Measurements from ENCODE around the gene OGDH.

The OGDH gene

GRCh38 chr7:44685723-44686122 is 79.3 kb downstream of the OGDH start:
- Histone ChIP-seq H3K27ac (ENCODE audit: poor library complexity, severe bottlenecking) (no peak overlapping the region), H3K4me1 (ENCODE audit: insufficient read depth, poor library complexity, severe bottlenecking) (no peaks in the 10 kb centered on the region), H3K36me3 (ENCODE audit: low read depth) (peaks cover 42% of the 10 kb centered on the region), H3K9me3 (ENCODE audit: severe bottlenecking) (no peaks in the 10 kb centered on the region), H3K4me3 (ENCODE audit: severe bottlenecking) (no peak overlapping the region), H3K27me3 (ENCODE audit: insufficient read depth, poor library complexity, severe bottlenecking) (no peaks in the 10 kb centered on the region)
- DNase-seq (ENCODE audit: low spot score) (no peak), ATAC-seq (ENCODE audit: low read depth) (no peak)
- no peak for TF ChIP-seq CTCF (IDR thresholded peaks at IDR 0.05; ENCODE audit: poor library complexity, severe bottlenecking)

- Histone ChIP-seq H3K36me3 (ENCODE audit: low read depth) (peaks cover 42% of the 10 kb centered on the region), H3K9me3 (ENCODE audit: severe bottlenecking) (no peaks in the 10 kb centered on the region), H3K4me3 (ENCODE audit: severe bottlenecking) (no peak overlapping the region), H3K27me3 (ENCODE audit: insufficient read depth, poor library complexity, severe bottlenecking) (no peaks in the 10 kb centered on the region), H3K4me1 (ENCODE audit: insufficient read depth, poor library complexity, severe bottlenecking) (no peaks in the 10 kb centered on the region), H3K27ac (ENCODE audit: poor library complexity, severe bottlenecking) (no peak overlapping the region)
- no peak for TF ChIP-seq CTCF (IDR thresholded peaks at IDR 0.05; ENCODE audit: poor library complexity, severe bottlenecking)
- ATAC-seq (ENCODE audit: low read depth) (no peak), DNase-seq (ENCODE audit: low spot score) (no peak)
Measured at GRCh38 chr7:44689427-44689826, 83.0 kb downstream of the OGDH start.

- Histone ChIP-seq H3K4me1 (ENCODE audit: insufficient read depth, poor library complexity, severe bottlenecking) (no peaks in the 10 kb centered on the region), H3K36me3 (ENCODE audit: low read depth) (peaks cover 68% of the 10 kb centered on the region), H3K9me3 (ENCODE audit: severe bottlenecking) (no peaks in the 10 kb centered on the region), H3K4me3 (ENCODE audit: severe bottlenecking) (no peak overlapping the region), H3K27me3 (ENCODE audit: insufficient read depth, poor library complexity, severe bottlenecking) (no peaks in the 10 kb centered on the region), H3K27ac (ENCODE audit: poor library complexity, severe bottlenecking) (no peak overlapping the region)
- DNase-seq (ENCODE audit: low spot score) (no peak), ATAC-seq (ENCODE audit: low read depth) (no peak; the same call in 2 of the 3 replicates)
- no peak for TF ChIP-seq CTCF (IDR thresholded peaks at IDR 0.05; ENCODE audit: poor library complexity, severe bottlenecking)
Measured at GRCh38 chr7:44693641-44694313, 87.3 kb downstream of the OGDH start.

GRCh38 chr7:44694326-44694725 is 87.9 kb downstream of the OGDH start:
- Histone ChIP-seq H3K9me3 (ENCODE audit: severe bottlenecking) (no peaks in the 10 kb centered on the region), H3K27me3 (ENCODE audit: insufficient read depth, poor library complexity, severe bottlenecking) (no peaks in the 10 kb centered on the region), H3K36me3 (ENCODE audit: low read depth) (peaks cover 70% of the 10 kb centered on the region), H3K27ac (ENCODE audit: poor library complexity, severe bottlenecking) (no peak overlapping the region), H3K4me1 (ENCODE audit: insufficient read depth, poor library complexity, severe bottlenecking) (no peaks in the 10 kb centered on the region), H3K4me3 (ENCODE audit: severe bottlenecking) (no peak overlapping the region)
- no peak for DNase-seq (ENCODE audit: low spot score)
- ATAC-seq (ENCODE audit: low read depth): no peak
- TF ChIP-seq CTCF (IDR thresholded peaks at IDR 0.05; ENCODE audit: poor library complexity, severe bottlenecking): no peak

- H3K4me1 ChIP-seq (ENCODE audit: insufficient read depth, poor library complexity, severe bottlenecking): no peaks in the 10 kb centered on the region
- no peak for TF ChIP-seq CTCF (IDR thresholded peaks at IDR 0.05; ENCODE audit: poor library complexity, severe bottlenecking)
- peaks cover 71% of the 10 kb centered on the region for H3K36me3 ChIP-seq (ENCODE audit: low read depth)
Measured at GRCh38 chr7:44694766-44695165, 88.3 kb downstream of the OGDH start.

More at GRCh38 chr7:44694766-44695165, 88.3 kb downstream of the OGDH start:
- no peak for ATAC-seq (ENCODE audit: low read depth)
- H3K4me3 ChIP-seq (ENCODE audit: severe bottlenecking): no peak overlapping the region
- H3K27ac ChIP-seq (ENCODE audit: poor library complexity, severe bottlenecking): no peak overlapping the region
- no peak for DNase-seq (ENCODE audit: low spot score)
- no peaks in the 10 kb centered on the region for H3K9me3 ChIP-seq (ENCODE audit: severe bottlenecking)
- no peaks in the 10 kb centered on the region for H3K27me3 ChIP-seq (ENCODE audit: insufficient read depth, poor library complexity, severe bottlenecking)
